Measurements from ENCODE around the gene ZNF106.

The ZNF106 gene

GRCh38 chr15:42402455-42403205 is 88.3 kb downstream of the ZNF106 start:
- H3K27me3 ChIP-seq (ENCODE audit: control insufficient read depth, insufficient read depth, low read length), result no peaks in the 10 kb centered on the region
- no peaks in the 10 kb centered on the region for H3K9me3 ChIP-seq (replicated peaks; ENCODE audit: low read length)
- H3K9ac ChIP-seq (ENCODE audit: low read depth, low read length), result no peak overlapping the region
- no peaks in the 10 kb centered on the region for H3K4me1 ChIP-seq (ENCODE audit: control insufficient read depth, insufficient read depth, low read length)
- no peak overlapping the region for H3K4me2 ChIP-seq (ENCODE audit: low read length)
- no peaks in the 10 kb centered on the region for H3K36me3 ChIP-seq (ENCODE audit: insufficient read depth, low read length)
- no peak overlapping the region for H3K4me3 ChIP-seq (ENCODE audit: low read length)

GRCh38 chr15:42401544-42402454 is 89.1 kb downstream of the ZNF106 start:
- H3K27me3 ChIP-seq (ENCODE audit: control insufficient read depth, insufficient read depth, low read length), result no peaks in the 10 kb centered on the region
- no peaks in the 10 kb centered on the region for H3K36me3 ChIP-seq (ENCODE audit: insufficient read depth, low read length)
- H3K9ac ChIP-seq (ENCODE audit: low read depth, low read length), result no peak overlapping the region
- no peaks in the 10 kb centered on the region for H3K4me1 ChIP-seq (ENCODE audit: control insufficient read depth, insufficient read depth, low read length)
- no peaks in the 10 kb centered on the region for H3K9me3 ChIP-seq (replicated peaks; ENCODE audit: low read length)
- H3K4me3 ChIP-seq (ENCODE audit: low read length), result no peak overlapping the region
- no peak overlapping the region for H3K4me2 ChIP-seq (ENCODE audit: low read length)

- Histone ChIP-seq H3K4me2 (ENCODE audit: low read length) (no peak overlapping the region), H3K9ac (ENCODE audit: low read depth, low read length) (no peak overlapping the region), H3K4me3 (ENCODE audit: low read length) (no peak overlapping the region), H3K4me1 (ENCODE audit: control insufficient read depth, insufficient read depth, low read length) (no peaks in the 10 kb centered on the region), H3K9me3 (replicated peaks; ENCODE audit: low read length) (no peaks in the 10 kb centered on the region), H3K36me3 (ENCODE audit: insufficient read depth, low read length) (no peaks in the 10 kb centered on the region), H3K27me3 (ENCODE audit: control insufficient read depth, insufficient read depth, low read length) (no peaks in the 10 kb centered on the region)
Observed at GRCh38 chr15:42395838-42396237, 95.1 kb downstream of the ZNF106 start.

GRCh38 chr15:42394106-42394505 is 96.8 kb downstream of the ZNF106 start:
- H3K4me1 ChIP-seq (ENCODE audit: control insufficient read depth, insufficient read depth, low read length), result no peaks in the 10 kb centered on the region
- H3K27me3 ChIP-seq (ENCODE audit: control insufficient read depth, insufficient read depth, low read length), result no peaks in the 10 kb centered on the region
- H3K36me3 ChIP-seq (ENCODE audit: insufficient read depth, low read length), result no peaks in the 10 kb centered on the region
- no peak overlapping the region for H3K4me2 ChIP-seq (ENCODE audit: low read length)
- no peaks in the 10 kb centered on the region for H3K9me3 ChIP-seq (replicated peaks; ENCODE audit: low read length)
- H3K9ac ChIP-seq (ENCODE audit: low read depth, low read length), result no peak overlapping the region
- H3K4me3 ChIP-seq (ENCODE audit: low read length), result no peak overlapping the region

- H3K4me2 ChIP-seq (ENCODE audit: low read length), result no peak overlapping the region
- no peak overlapping the region for H3K9ac ChIP-seq (ENCODE audit: low read depth, low read length)
- H3K4me3 ChIP-seq (ENCODE audit: low read length), result no peak overlapping the region
- no peaks in the 10 kb centered on the region for H3K9me3 ChIP-seq (replicated peaks; ENCODE audit: low read length)
- H3K27me3 ChIP-seq (ENCODE audit: control insufficient read depth, insufficient read depth, low read length), result no peaks in the 10 kb centered on the region
- no peaks in the 10 kb centered on the region for H3K36me3 ChIP-seq (ENCODE audit: insufficient read depth, low read length)
- no peaks in the 10 kb centered on the region for H3K4me1 ChIP-seq (ENCODE audit: control insufficient read depth, insufficient read depth, low read length)
Observed at GRCh38 chr15:42392309-42393024, 98.5 kb downstream of the ZNF106 start.

- Histone ChIP-seq H3K4me2 (ENCODE audit: low read length) (no peak overlapping the region), H3K4me3 (ENCODE audit: low read length) (no peak overlapping the region), H3K36me3 (ENCODE audit: insufficient read depth, low read length) (no peaks in the 10 kb centered on the region), H3K4me1 (ENCODE audit: control insufficient read depth, insufficient read depth, low read length) (peaks cover 6% of the 10 kb centered on the region), H3K9me3 (replicated peaks; ENCODE audit: low read length) (no peaks in the 10 kb centered on the region), H3K9ac (ENCODE audit: low read depth, low read length) (no peak overlapping the region), H3K27me3 (ENCODE audit: control insufficient read depth, insufficient read depth, low read length) (no peaks in the 10 kb centered on the region)
Observed at GRCh38 chr15:42387603-42388002, 103.3 kb downstream of the ZNF106 start.

GRCh38 chr15:42385980-42386700 is 104.8 kb downstream of the ZNF106 start:
- Histone ChIP-seq H3K36me3 (ENCODE audit: insufficient read depth, low read length) (no peaks in the 10 kb centered on the region), H3K9ac (ENCODE audit: low read depth, low read length) (no peak overlapping the region), H3K4me2 (ENCODE audit: low read length) (no peak overlapping the region), H3K9me3 (replicated peaks; ENCODE audit: low read length) (no peaks in the 10 kb centered on the region), H3K27me3 (ENCODE audit: control insufficient read depth, insufficient read depth, low read length) (no peaks in the 10 kb centered on the region), H3K4me3 (ENCODE audit: low read length) (no peak overlapping the region), H3K4me1 (ENCODE audit: control insufficient read depth, insufficient read depth, low read length) (peaks cover 6% of the 10 kb centered on the region)

- no peaks in the 10 kb centered on the region for H3K9me3 ChIP-seq (replicated peaks; ENCODE audit: low read length)
- no peak overlapping the region for H3K4me2 ChIP-seq (ENCODE audit: low read length)
- no peaks in the 10 kb centered on the region for H3K36me3 ChIP-seq (ENCODE audit: insufficient read depth, low read length)
- H3K27me3 ChIP-seq (ENCODE audit: control insufficient read depth, insufficient read depth, low read length), result no peaks in the 10 kb centered on the region
- peaks cover 6% of the 10 kb centered on the region for H3K4me1 ChIP-seq (ENCODE audit: control insufficient read depth, insufficient read depth, low read length)
- H3K9ac ChIP-seq (ENCODE audit: low read depth, low read length), result no peak overlapping the region
- no peak overlapping the region for H3K4me3 ChIP-seq (ENCODE audit: low read length)
Observed at GRCh38 chr15:42385206-42385979, 105.5 kb downstream of the ZNF106 start.

GRCh38 chr15:42384597-42384996 is 106.3 kb downstream of the ZNF106 start:
- Histone ChIP-seq H3K4me3 (ENCODE audit: low read length) (no peak overlapping the region), H3K4me2 (ENCODE audit: low read length) (no peak overlapping the region), H3K9ac (ENCODE audit: low read depth, low read length) (no peak overlapping the region), H3K4me1 (ENCODE audit: control insufficient read depth, insufficient read depth, low read length) (peaks cover 6% of the 10 kb centered on the region), H3K9me3 (replicated peaks; ENCODE audit: low read length) (no peaks in the 10 kb centered on the region), H3K36me3 (ENCODE audit: insufficient read depth, low read length) (no peaks in the 10 kb centered on the region), H3K27me3 (ENCODE audit: control insufficient read depth, insufficient read depth, low read length) (no peaks in the 10 kb centered on the region)

- H3K36me3 ChIP-seq (ENCODE audit: insufficient read depth, low read length), result no peaks in the 10 kb centered on the region
- no peak overlapping the region for H3K4me2 ChIP-seq (ENCODE audit: low read length)
- no peaks in the 10 kb centered on the region for H3K4me1 ChIP-seq (ENCODE audit: control insufficient read depth, insufficient read depth, low read length)
- H3K4me3 ChIP-seq (ENCODE audit: low read length), result no peak overlapping the region
- H3K27me3 ChIP-seq (ENCODE audit: control insufficient read depth, insufficient read depth, low read length), result no peaks in the 10 kb centered on the region
- no peak overlapping the region for H3K9ac ChIP-seq (ENCODE audit: low read depth, low read length)
- no peaks in the 10 kb centered on the region for H3K9me3 ChIP-seq (replicated peaks; ENCODE audit: low read length)
Observed at GRCh38 chr15:42378011-42378410, 112.9 kb downstream of the ZNF106 start.
